Peyer's patch (tissue), 4 donors: ENCODE measurements around the gene FAM114A1. TPM values are rescaled to one million over a fixed set of nuclear protein-coding genes. Genes with fewer than 3 reads are reported as not detected.
"Not testable (repeated sequence)": the region's sequence is repeated elsewhere in the genome, so short reads cannot be mapped to it uniquely, and the experiment has no call there.

Source experiments
- DNase-seq, 3 donors: peaks; one replicate each; pipeline ENCODE4 v3.0.0-alpha.2; 2017 to 2019
- H3K27ac ChIP-seq, 4 donors: fragments of 200-600 bp; sonication (generic); one replicate each; pipeline ENCODE4 v1.5.1; 2016 to 2019
- H3K27me3 ChIP-seq, 2 donors: fragments of 200-600 bp; sonication (generic); one replicate each; pipeline ENCODE4 v1.5.1; 2019
- H3K36me3 ChIP-seq, 3 donors: fragments of 200-600 bp; sonication (generic); one replicate each; pipeline ENCODE4 v1.5.1; 2016 to 2019
- H3K4me1 ChIP-seq, 4 donors: fragments of 200-600 bp; sonication (generic); one replicate each; pipeline ENCODE4 v1.5.1; 2016 to 2019
- H3K4me3 ChIP-seq, 4 donors: fragments of 200-600 bp; sonication (generic); 1 replicate in 3 of 4; 2 replicates in 1 of 4; pipeline ENCODE4 v1.5.1; 2016 to 2019; ENCODE audit warnings: mild to moderate bottlenecking in 1 of 4
- H3K9me3 ChIP-seq, 4 donors: fragments of 200-600 bp; sonication (generic); one replicate each; pipeline ENCODE4 v1.5.1; 2016 to 2019; ENCODE audit warnings: mild to moderate bottlenecking in 1 of 4
- POLR2A ChIP-seq, 2 donors: fragments of 450-650 bp; IDR thresholded peaks; one replicate each; pipeline ENCODE4 v1.5.1; 2017; ENCODE audit warnings: antibody characterized with exemption in 2 of 2, mild to moderate bottlenecking in 2 of 2, moderate library complexity in 2 of 2
- total RNA-seq, 4 donors: library from RNA; depleted of rRNA; stranded (reverse); fragments of >200 nt; gene quantifications; one replicate each; pipeline ENCODE4 v1.1.0, GENCODE V29; 2016
- TF ChIP-seq, protein P1 (sequence below), 6 experiments: fragments of 450-650 bp in 4 of 6; fragments of 200-600 bp in 2 of 6; sonication (generic) in 1 of 6; IDR thresholded peaks; one replicate each; pipeline ENCODE4 v1.5.1; 2017 to 2019; ENCODE audit warnings: antibody characterized with exemption in 6 of 6, mild to moderate bottlenecking in 3 of 6, moderate library complexity in 1 of 6

FAM114A1 gene
- total RNA-seq, 4 donors from 2014 or later = 52.2 to 106 (median 69.0) TPM

GRCh38 chr4:38935391-38936073, 67.9 kb downstream of the FAM114A1 start:
- no peak overlapping the region for H3K4me3 ChIP-seq
- H3K4me1 ChIP-seq = no peaks in the 10 kb centered on the region
- TF ChIP-seq, protein P1, sequence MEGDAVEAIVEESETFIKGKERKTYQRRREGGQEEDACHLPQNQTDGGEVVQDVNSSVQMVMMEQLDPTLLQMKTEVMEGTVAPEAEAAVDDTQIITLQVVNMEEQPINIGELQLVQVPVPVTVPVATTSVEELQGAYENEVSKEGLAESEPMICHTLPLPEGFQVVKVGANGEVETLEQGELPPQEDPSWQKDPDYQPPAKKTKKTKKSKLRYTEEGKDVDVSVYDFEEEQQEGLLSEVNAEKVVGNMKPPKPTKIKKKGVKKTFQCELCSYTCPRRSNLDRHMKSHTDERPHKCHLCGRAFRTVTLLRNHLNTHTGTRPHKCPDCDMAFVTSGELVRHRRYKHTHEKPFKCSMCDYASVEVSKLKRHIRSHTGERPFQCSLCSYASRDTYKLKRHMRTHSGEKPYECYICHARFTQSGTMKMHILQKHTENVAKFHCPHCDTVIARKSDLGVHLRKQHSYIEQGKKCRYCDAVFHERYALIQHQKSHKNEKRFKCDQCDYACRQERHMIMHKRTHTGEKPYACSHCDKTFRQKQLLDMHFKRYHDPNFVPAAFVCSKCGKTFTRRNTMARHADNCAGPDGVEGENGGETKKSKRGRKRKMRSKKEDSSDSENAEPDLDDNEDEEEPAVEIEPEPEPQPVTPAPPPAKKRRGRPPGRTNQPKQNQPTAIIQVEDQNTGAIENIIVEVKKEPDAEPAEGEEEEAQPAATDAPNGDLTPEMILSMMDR (IDR thresholded peaks at IDR 0.05) = no peak
- no peak for TF ChIP-seq POLR2A (IDR thresholded peaks at IDR 0.05)
- DNase-seq = no peak
- no peak overlapping the region for H3K27ac ChIP-seq
- no peaks in the 10 kb centered on the region for H3K27me3 ChIP-seq
- no peaks in the 10 kb centered on the region for H3K9me3 ChIP-seq
- peaks cover 0 to 93% (median 0%) of the 10 kb centered on the region in 3 donors for H3K36me3 ChIP-seq

DNA sequence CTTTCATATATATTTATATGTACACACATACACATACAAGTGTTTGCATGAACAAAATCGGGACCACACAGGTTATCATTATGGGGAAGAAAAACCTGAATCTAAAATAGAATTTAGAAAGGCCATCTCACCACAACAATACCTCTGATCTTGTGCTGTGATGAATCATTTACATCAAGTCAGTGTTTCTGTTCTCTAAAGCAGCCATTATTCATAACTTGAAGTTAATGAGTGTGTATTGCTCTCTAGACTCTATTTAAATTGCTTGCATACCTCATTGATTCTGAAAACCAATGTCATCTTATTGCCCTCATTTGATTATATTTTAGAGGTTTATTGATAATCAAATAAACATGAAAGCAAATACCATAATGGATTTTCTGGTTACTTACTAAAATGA, 71.6 kb downstream of the FAM114A1 start:
- no peak overlapping the region for H3K27ac ChIP-seq
- no peaks in the 10 kb centered on the region for H3K9me3 ChIP-seq
- no peaks in the 10 kb centered on the region for H3K27me3 ChIP-seq
- no peak for DNase-seq
- H3K36me3 ChIP-seq = peaks cover 0 to 66% (median 0%) of the 10 kb centered on the region in 3 donors
- no peak overlapping the region for H3K4me3 ChIP-seq
- TF ChIP-seq POLR2A (IDR thresholded peaks at IDR 0.05) = no peak
- TF ChIP-seq, protein P1 (IDR thresholded peaks at IDR 0.05) = no peak
- H3K4me1 ChIP-seq = no peaks in the 10 kb centered on the region

GRCh38 chr4:38940476-38940875, 72.9 kb downstream of the FAM114A1 start:
- H3K36me3 ChIP-seq = peaks cover 0 to 66% (median 0%) of the 10 kb centered on the region in 3 donors
- TF ChIP-seq POLR2A (IDR thresholded peaks at IDR 0.05) = no peak
- TF ChIP-seq, protein P1 (IDR thresholded peaks at IDR 0.05) = no peak
- no peaks in the 10 kb centered on the region for H3K9me3 ChIP-seq
- no peaks in the 10 kb centered on the region for H3K27me3 ChIP-seq
- DNase-seq = no peak
- no peak overlapping the region for H3K4me3 ChIP-seq
- no peak overlapping the region for H3K27ac ChIP-seq
- no peaks in the 10 kb centered on the region for H3K4me1 ChIP-seq

DNA sequence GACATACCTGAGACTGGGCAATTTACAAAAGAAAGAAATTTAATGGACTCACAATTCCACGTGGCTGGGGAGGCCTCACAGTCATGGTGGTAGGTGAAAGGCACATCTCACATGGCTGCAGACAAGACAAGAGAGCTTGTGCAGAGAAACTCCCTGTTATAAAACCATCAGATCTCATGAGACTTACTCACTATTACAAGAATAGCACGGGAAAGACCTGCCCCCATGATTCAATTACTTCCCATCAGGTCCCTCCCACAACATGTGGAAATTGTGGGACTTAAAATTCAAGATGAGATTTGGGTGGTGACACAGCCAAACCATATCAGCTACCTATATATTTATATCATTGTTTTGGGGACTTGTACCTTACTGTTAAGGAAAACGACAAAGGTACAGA, 74.3 kb downstream of the FAM114A1 start:
- H3K36me3 ChIP-seq = peaks cover 0 to 55% (median 0%) of the 10 kb centered on the region in 3 donors
- DNase-seq, H3K4me3 ChIP-seq, H3K4me1 ChIP-seq, H3K27me3 ChIP-seq, H3K9me3 ChIP-seq: not testable (repeated sequence)
- peak overlapping the region in 1 of 4 donors; percentile 68 for H3K27ac ChIP-seq

DNA sequence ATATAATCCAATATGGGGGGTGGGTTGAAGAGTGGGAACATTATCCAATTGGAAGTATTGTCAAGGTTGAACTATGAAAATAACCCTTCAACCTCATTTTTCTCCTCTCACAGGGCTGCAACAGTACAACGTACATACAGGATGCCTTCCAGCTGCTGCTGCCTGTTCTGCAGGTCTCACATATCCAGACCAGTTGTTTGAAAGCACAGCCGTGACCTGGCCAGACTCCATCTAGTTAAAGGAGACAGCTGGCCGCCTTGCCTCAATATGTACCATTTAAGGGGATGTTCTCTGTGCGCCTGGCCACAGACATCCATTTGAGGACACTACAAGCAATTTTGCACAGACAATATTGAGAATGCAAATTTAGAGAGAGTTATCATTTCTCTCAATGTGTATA, 75.7 kb downstream of the FAM114A1 start:
- Histone ChIP-seq H3K4me1 (no peaks in the 10 kb centered on the region), H3K36me3 (peaks cover 0 to 40% (median 0%) of the 10 kb centered on the region in 3 donors), H3K9me3 (no peaks in the 10 kb centered on the region), H3K4me3 (no peak overlapping the region), H3K27ac (peak overlapping the region in 1 of 4 donors; percentile 68), H3K27me3 (no peaks in the 10 kb centered on the region)
- peak in 2 of 3 donors; percentile 31 to 69 for DNase-seq
- TF ChIP-seq, protein P1 (IDR thresholded peaks at IDR 0.05) = no peak
- no peak for TF ChIP-seq POLR2A (IDR thresholded peaks at IDR 0.05)

GRCh38 chr4:38944440-38944839, 76.8 kb downstream of the FAM114A1 start:
- H3K36me3 ChIP-seq = peaks cover 0 to 29% (median 0%) of the 10 kb centered on the region in 3 donors
- no peaks in the 10 kb centered on the region for H3K27me3 ChIP-seq
- no peaks in the 10 kb centered on the region for H3K4me1 ChIP-seq
- no peaks in the 10 kb centered on the region for H3K9me3 ChIP-seq
- no peak overlapping the region for H3K4me3 ChIP-seq
- TF ChIP-seq, protein P1 (IDR thresholded peaks at IDR 0.05) = no peak
- TF ChIP-seq POLR2A (IDR thresholded peaks at IDR 0.05) = no peak
- DNase-seq = no peak
- peak overlapping the region in 1 of 4 donors; percentile 68 for H3K27ac ChIP-seq
